A673 (cell line): Measurements from ENCODE around the gene DVL1.

ENCODE experiments used
- CTCF ChIP-seq: fragments of 300-800, 200-600 bp; sonication (generic); conservative IDR thresholded peaks from 2 replicates; pipeline ENCODE4 v1.5.1; 2017; ENCODE audit warnings: low read depth, mild to moderate bottlenecking, antibody characterized with exemption, low read length, moderate library complexity, mixed read lengths
- EZH2 ChIP-seq: fragments of 200-600 bp; sonication (generic); IDR thresholded peaks from 2 replicates; pipeline ENCODE4 v1.6.1; 2017; ENCODE audit warnings: borderline replicate concordance, low read depth, mild to moderate bottlenecking, mixed read lengths, antibody characterized with exemption, low read length; ENCODE audit not compliant: poor library complexity, severe bottlenecking

- TF ChIP-seq CTCF (no peak), EZH2 (no peak)
These were observed 28.5 kb upstream of the DVL1 start for GRCh38 chr1:1377540-1378205.
